Neural progenitor cell (in vitro differentiated cells): ENCODE data around the gene TRAP1.

Experiments
- CTCF ChIP-seq: fragments of 200-600 bp; sonication (generic); IDR thresholded peaks from 2 replicates; pipeline ENCODE4 v1.5.1; 2017; ENCODE audit warnings: antibody characterized with exemption, mild to moderate bottlenecking
- EZH2phosphoT487 ChIP-seq: fragments of 200-600 bp; sonication (generic); IDR thresholded peaks from 2 replicates; pipeline ENCODE4 v1.6.1; 2017; ENCODE audit warnings: antibody characterized with exemption

- no peak for TF ChIP-seq CTCF
- no peak for TF ChIP-seq EZH2phosphoT487
Measured at GRCh38 chr16:3748307-3748706, 31.0 kb upstream of the TRAP1 start.
